ENCODE measurements around the gene FOXO6.
"Not testable (repeated sequence)": the region's sequence is repeated elsewhere in the genome, so short reads cannot be mapped to it uniquely, and the experiment has no call there.

Gene FOXO6

GRCh38 chr1:41329662-41330587 is 31.3 kb upstream of the FOXO6 start:
- no peak for DNase-seq (ENCODE audit: low read depth)

DNA sequence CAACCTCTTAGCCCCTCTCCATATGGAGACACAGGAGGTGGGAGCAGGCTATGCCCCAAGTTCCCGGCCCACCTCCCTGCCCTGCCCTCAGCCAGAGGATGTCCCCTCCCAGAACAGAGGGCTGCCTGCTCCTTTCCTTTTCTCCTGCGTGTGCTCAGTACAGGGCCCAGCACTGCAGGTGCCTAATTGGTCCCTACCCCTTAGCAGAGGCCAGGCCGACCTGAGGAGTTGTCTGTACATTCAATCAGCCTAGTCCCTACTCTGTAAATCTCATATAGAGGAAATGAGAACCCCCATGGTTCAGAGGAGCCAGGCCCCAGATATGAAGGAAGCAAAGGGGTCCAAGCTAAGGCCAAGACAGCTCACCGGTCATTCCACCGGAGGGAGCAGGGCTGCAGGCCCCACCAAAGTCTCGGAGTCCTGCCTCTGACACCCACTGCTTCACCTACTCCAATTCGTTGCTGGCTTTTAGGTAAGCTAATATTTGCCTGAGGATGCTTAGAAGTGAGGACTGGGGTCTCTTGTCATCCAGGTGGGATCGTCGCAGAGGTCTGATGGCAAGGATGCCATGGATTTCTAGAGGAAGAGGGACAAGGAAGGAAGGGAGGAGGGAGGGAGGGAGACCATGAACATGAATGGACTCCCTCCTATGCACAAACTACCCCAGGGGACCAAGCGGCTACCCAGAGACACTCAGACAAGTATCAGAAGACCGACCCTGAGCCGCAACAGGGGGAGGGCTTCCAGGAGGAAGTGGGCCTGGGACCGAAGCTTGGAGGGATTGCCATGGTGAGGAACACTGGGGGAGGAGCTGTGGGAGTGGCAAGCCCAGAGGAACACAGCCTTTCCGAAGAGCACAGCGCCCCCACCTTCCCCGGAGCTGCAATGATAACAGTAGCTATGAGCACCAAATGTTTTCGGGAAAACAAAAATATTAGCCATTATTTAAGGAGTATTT is 30.4 kb upstream of the FOXO6 start:
- no peak for DNase-seq (ENCODE audit: low read depth)

- DNase-seq (ENCODE audit: low read depth): no peak
Observed at GRCh38 chr1:41331546-41331917, 29.7 kb upstream of the FOXO6 start.

- DNase-seq (ENCODE audit: low read depth): not testable (repeated sequence)
Observed at GRCh38 chr1:41332161-41332560, 29.1 kb upstream of the FOXO6 start.

GRCh38 chr1:41333146-41333784 is 28.0 kb upstream of the FOXO6 start:
- no peak for DNase-seq (ENCODE audit: low read depth)

DNA sequence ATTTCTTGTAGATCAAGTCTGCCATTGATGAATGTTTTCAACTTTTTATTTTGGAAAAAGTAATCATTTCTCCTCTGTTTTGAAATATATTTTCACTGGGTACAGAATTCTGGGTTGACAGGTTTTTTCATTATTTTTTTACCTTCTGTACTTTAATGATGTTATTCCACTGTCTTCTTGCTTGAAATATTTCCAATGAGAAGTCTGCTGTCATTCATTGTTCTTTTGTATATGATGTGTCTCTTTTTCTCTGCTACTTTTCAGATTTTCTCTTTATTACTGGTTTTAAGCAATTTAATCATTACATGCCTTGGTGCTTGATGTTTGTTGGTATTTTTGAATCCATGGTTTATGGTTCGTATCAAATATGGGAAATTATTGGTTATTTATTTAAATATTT is 22.4 kb upstream of the FOXO6 start:
- DNase-seq (ENCODE audit: low read depth): no peak

DNA sequence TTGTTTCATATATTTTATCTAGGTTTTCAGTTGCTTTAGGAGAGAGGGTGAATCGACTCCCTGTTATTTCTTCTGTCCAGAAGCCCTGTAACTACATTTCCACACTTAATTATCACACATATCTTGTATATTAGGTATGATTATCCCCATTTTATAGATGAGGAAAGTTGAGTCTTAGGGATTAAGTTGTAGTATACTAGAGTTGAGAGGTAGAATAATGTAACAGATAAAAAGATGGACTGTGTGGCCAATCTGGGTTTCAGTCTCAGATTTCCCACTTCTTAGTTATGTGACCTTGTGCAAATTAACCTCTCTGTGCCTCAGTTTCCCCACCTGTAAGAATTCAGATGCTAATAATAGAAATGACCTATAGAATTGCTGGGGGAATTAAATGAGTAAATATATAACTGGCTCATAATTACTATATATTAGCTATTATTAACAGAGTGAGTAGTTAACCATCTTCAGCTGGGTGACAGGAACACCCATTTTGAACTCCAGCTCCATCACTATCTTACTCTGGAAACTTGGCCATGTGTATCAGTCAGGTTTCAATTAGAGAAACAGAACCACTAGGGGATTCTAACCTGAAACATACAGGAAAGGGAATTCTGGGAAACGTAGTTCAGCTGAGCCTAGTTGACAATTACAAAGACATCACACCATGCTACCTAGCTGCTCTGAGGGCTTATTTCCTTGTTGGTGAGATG is 20.4 kb upstream of the FOXO6 start:
- no peak for DNase-seq (ENCODE audit: low read depth)

- no peak for DNase-seq (ENCODE audit: low read depth)
Observed at GRCh38 chr1:41341365-41341683, 19.9 kb upstream of the FOXO6 start.

DNA sequence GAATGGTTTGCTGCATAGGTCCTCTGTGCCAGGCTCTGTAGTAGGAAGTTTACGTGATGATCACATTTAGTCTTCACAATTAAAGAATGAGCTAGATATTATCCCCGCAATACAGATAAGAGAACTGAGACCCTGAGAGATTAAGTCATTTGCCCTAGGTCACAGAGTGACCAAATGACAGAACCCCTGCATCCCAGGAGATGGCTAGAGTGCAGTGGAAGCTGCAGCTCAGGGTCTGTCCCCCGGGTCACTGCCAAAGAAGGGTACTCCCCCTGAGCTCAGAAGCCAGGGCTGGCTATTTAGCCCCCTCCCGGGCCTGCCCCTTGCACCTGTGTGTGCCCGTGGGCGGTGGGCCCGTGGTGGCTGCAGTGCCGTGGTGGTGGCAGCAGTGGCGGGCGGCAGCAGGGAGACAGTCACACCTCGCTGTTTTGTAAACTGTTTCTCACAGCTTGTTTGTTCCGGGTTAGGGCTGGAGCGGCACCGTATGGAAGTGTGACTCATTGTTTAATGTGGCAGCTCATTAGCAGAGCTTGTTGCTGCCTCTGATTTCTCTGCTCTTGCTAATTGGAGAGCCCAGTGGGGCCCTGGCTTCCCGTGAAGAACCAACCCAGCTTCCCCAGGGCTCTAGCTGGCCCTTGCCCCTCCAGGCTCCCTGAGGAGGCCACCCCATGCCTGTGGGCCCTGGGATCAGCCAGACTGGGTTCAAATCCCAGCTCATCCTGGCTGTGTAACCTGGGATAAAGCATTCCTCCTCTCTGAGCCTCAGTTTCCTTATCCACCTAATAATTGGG is 19.3 kb upstream of the FOXO6 start:
- no peak for DNase-seq (ENCODE audit: low read depth)

- DNase-seq (ENCODE audit: low read depth): no peak
Observed at GRCh38 chr1:41342774-41343355, 18.4 kb upstream of the FOXO6 start.

DNA sequence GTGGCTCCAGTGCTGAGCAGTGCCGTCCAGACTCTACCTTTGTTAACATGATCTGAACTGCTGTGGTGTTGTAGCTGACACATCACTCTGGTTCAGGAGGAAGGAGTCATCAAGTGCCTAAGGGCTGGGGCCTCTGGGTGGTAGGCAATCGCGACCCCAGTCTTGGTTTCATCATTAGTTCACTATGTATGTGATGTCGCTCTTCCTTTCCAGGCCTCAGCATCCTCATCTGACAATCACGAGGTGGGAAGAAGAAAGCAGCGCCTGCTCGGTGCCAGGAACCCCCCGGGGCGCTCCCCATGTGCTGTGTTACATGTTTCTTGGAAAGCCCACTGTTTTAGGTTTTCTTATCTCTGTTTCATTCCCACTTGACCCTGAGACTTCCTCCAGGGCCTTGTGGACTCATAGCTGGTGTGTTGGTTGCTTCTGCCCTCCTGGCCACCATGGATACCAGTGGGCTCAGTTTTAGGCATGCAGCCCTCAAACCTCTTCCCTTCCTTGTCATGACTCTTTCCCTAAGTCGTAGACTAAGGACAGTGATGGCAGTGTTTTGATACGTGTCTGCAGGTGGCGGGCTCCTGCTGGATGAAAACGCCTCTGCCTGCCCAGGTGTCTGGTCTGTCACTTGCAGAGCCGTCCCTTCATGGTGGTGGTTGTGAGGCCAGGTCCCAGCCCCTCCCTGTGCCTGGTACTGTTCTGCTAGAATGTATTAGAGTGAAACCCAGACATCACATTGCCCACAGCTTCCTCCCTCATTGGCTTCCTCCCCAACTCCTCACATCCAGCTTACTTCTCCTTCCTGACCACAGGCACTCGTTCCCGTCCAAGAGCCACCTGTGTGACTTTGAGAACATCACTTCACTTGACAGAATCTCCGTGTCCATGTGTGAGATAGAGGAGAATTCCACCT is 17.2 kb upstream of the FOXO6 start:
- DNase-seq (ENCODE audit: low read depth): no peak

- DNase-seq (ENCODE audit: low read depth): no peak
Observed at GRCh38 chr1:41344708-41345159, 16.5 kb upstream of the FOXO6 start.

DNA sequence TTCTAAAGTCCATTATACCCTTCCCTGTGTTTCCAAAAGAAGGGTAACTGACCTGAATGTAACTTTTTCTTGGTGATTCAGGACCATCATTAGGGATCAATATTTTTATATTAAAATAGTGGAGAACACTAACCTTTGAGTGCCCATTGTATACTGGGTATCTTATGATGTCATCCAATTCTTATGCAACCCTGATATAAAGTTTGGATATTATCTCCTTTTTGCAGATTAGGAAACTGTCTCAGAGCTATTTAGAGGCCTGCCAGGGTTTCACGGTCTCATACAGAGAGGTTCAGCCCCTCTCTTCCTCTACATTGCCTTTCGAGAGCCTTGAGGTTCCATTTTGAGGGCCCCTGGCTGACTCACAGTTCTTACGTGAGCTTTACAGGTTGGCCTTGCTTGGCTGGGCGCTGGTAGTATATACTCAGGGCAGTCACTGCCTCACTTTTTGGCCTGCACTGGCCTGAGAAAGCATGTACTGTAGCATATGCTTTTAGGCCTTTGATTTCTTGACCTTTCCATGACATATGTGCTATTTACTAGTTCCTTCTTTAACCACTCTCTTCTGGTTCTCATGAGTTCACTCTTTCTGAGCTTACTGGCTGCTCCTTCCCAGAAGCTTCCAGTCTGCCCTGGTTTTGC is 15.7 kb upstream of the FOXO6 start:
- DNase-seq (ENCODE audit: low read depth): no peak

- no peak for DNase-seq (ENCODE audit: low read depth)
Observed at GRCh38 chr1:41347276-41347675, 14.0 kb upstream of the FOXO6 start.

DNA sequence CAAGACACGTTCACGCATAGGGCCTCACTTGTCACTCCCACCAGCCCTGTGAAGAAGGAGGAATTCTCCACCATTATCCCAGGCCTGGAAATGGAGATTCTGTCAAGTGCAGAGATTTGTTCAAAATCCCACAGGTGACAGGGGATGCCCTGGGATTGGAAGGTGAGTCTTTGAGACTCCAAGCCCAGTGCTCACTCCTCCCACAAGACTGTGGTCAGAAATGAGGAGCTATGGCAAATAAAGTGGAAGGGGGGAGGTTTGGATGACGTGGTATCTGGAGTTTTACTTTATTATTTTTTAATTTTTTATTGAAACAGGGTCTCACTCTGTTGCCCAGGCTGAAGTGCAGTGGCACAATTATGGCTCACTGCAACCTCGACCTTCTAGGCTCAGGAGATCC is 12.8 kb upstream of the FOXO6 start:
- no peak for DNase-seq (ENCODE audit: low read depth)

- no peak for DNase-seq (ENCODE audit: low read depth)
Observed at GRCh38 chr1:41349361-41350054, 11.7 kb upstream of the FOXO6 start.

DNA sequence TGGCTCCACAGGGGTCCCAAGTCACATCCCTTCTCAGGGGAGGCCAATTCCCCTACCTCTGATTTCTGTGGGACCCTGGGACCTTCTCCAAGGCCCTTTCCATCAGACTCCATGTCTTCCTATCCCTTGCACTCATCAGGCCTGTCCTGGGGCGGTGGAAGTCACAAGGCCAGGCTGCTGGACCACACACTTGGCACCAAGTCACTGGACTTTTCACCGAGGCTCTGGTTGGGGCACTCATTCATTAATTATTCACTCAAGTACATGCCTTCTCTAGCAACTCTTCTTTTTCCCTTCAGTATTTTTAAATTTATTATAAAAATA is 11.2 kb upstream of the FOXO6 start:
- no peak for DNase-seq (ENCODE audit: low read depth)
